Fibroblast of skin of abdomen (primary cell): ENCODE data around the gene VMO1.

Experiments used
- DNase-seq: peaks from one replicate; pipeline ENCODE4 v3.0.0-alpha.2; 2013

Gene VMO1

GRCh38 chr17:4796552-4796920, 10.4 kb upstream of the VMO1 start:
- DNase-seq = peak; percentile 27

- no peak for DNase-seq
Measured at GRCh38 chr17:4795168-4795567, 9.0 kb upstream of the VMO1 start.

GRCh38 chr17:4790705-4791088, 4.5 kb upstream of the VMO1 start:
- DNase-seq = no peak

GRCh38 chr17:4789951-4790704, 4.0 kb upstream of the VMO1 start:
- peak; percentile 89 for DNase-seq

GRCh38 chr17:4789701-4789950, 3.5 kb upstream of the VMO1 start:
- DNase-seq = no peak

- DNase-seq = no peak
Measured at GRCh38 chr17:4788807-4789700, 2.9 kb upstream of the VMO1 start, which contains the start of gene GLTPD2. GLTPD2 (plus strand) TSS chr17:4788964; CDS start chr17:4789012, 48 bp downstream.

- DNase-seq = no peak
Measured at GRCh38 chr17:4788159-4788806, 2.1 kb upstream of the VMO1 start.

GRCh38 chr17:4786516-4786915, 352 bp upstream of the VMO1 start:
- DNase-seq = no peak

- no peak for DNase-seq
Measured at GRCh38 chr17:4785311-4786105, 656 bp downstream of the VMO1 start.

GRCh38 chr17:4782652-4783051, 3.5 kb downstream of the VMO1 start:
- DNase-seq = no peak

GRCh38 chr17:4780325-4780955, 5.7 kb downstream of the VMO1 start:
- no peak for DNase-seq

GRCh38 chr17:4777969-4778760, 8.0 kb downstream of the VMO1 start:
- DNase-seq = no peak

- no peak for DNase-seq
Measured at GRCh38 chr17:4772235-4772613, 13.9 kb downstream of the VMO1 start.

GRCh38 chr17:4771519-4772234, 14.5 kb downstream of the VMO1 start, which contains the start of gene TM4SF5:
TM4SF5 (plus strand) TSS chr17:4771886; CDS start chr17:4771923, 37 bp downstream.
- DNase-seq = no peak

GRCh38 chr17:4769628-4770027, 16.5 kb downstream of the VMO1 start:
- DNase-seq = no peak

GRCh38 chr17:4768298-4768697, 17.9 kb downstream of the VMO1 start:
- DNase-seq = no peak

- DNase-seq = no peak
Measured at GRCh38 chr17:4766723-4767122, 19.4 kb downstream of the VMO1 start.

GRCh38 chr17:4766201-4766600, 20.0 kb downstream of the VMO1 start:
- DNase-seq = no peak

GRCh38 chr17:4764595-4764994, 21.6 kb downstream of the VMO1 start:
- no peak for DNase-seq

- no peak for DNase-seq
Measured at GRCh38 chr17:4759776-4760236, 26.4 kb downstream of the VMO1 start.

- DNase-seq = no peak
Measured at GRCh38 chr17:4753392-4753791, 32.8 kb downstream of the VMO1 start.
